Keratinocyte (primary cell): ENCODE results near the gene CACNA2D4. TPM values are rescaled to one million over a fixed set of nuclear protein-coding genes. Genes with fewer than 3 reads are reported as not detected.

ENCODE experiments used
- DNase-seq: peaks from one replicate; pipeline ENCODE4 v3.0.0-alpha.2; 2011; ENCODE audit warnings: low read depth, missing footprints, low spot score
- FAIRE-seq: peaks from 2 replicates; lab custom pipeline; 2011; peaks lifted over from hg19 to GRCh38; lab: Jason Lieb, UNC
- H2AFZ ChIP-seq: 2 replicates; pipeline ENCODE4 v1.6.0; 2012; ENCODE audit warnings: low read length, control low read depth, inconsistent platforms; ENCODE audit not compliant: control insufficient read depth
- H3K27ac ChIP-seq: 2 replicates; pipeline ENCODE4 v1.5.1; 2011; ENCODE audit warnings: low read length; ENCODE audit not compliant: control insufficient read depth, insufficient read depth
- H3K27me3 ChIP-seq: 3 replicates; pipeline ENCODE4 v1.6.0; 2011; ENCODE audit warnings: low read length; ENCODE audit not compliant: control insufficient read depth, insufficient read depth; ENCODE audit errors: extremely low read depth
- H3K36me3 ChIP-seq, 2 experiments: 2 replicates in 1 of 2; 3 replicates in 1 of 2; pipeline ENCODE4 v1.5.1; 2011; ENCODE audit warnings: low read length in 2 of 2, mild to moderate bottlenecking in 1 of 2; ENCODE audit not compliant: control insufficient read depth in 2 of 2, insufficient read depth in 2 of 2; ENCODE audit errors: extremely low read depth in 1 of 2
- H3K4me1 ChIP-seq: 3 replicates; pipeline ENCODE4 v1.5.1; 2011; ENCODE audit warnings: low read length; ENCODE audit not compliant: control insufficient read depth, insufficient read depth; ENCODE audit errors: extremely low read depth
- H3K4me2 ChIP-seq: 3 replicates; pipeline ENCODE4 v1.6.0; 2011; ENCODE audit warnings: low read depth, low read length; ENCODE audit not compliant: control insufficient read depth, insufficient read depth; ENCODE audit errors: extremely low read depth
- H3K4me3 ChIP-seq, 3 experiments: fragments of 200-600 bp in 1 of 3; sonication (generic) in 1 of 3; 2 replicates in 2 of 3; 3 replicates in 1 of 3; pipeline ENCODE4 v1.5.1; 2011 to 2016; ENCODE audit warnings: low read length in 3 of 3, mild to moderate bottlenecking in 3 of 3, control low read depth in 2 of 3, inconsistent platforms in 1 of 3, low read depth in 1 of 3, mixed read lengths in 1 of 3, mixed run types in 1 of 3, moderate library complexity in 1 of 3; ENCODE audit not compliant: control insufficient read depth in 2 of 3, insufficient read depth in 2 of 3; ENCODE audit errors: extremely low read depth in 1 of 3
- H3K79me2 ChIP-seq: 2 replicates; pipeline ENCODE4 v1.6.0; 2012; ENCODE audit warnings: low read length; ENCODE audit not compliant: control insufficient read depth, insufficient read depth
- H3K9ac ChIP-seq: 3 replicates; pipeline ENCODE4 v1.6.0; 2011; ENCODE audit warnings: low read length; ENCODE audit not compliant: control insufficient read depth, insufficient read depth; ENCODE audit errors: extremely low read depth
- H3K9me1 ChIP-seq: 3 replicates; pipeline ENCODE4 v1.6.0; 2011; ENCODE audit warnings: low read length; ENCODE audit not compliant: control insufficient read depth, insufficient read depth; ENCODE audit errors: extremely low read depth
- H3K9me3 ChIP-seq: 2 replicates; pipeline ENCODE4 v1.5.1; 2012; ENCODE audit warnings: low read depth, low read length; ENCODE audit not compliant: control insufficient read depth
- H4K20me1 ChIP-seq: 3 replicates; pipeline ENCODE4 v1.6.0; 2011; ENCODE audit warnings: low read length; ENCODE audit not compliant: control insufficient read depth, insufficient read depth; ENCODE audit errors: extremely low read depth
- EZH2 ChIP-seq: IDR thresholded peaks from one replicate; pipeline ENCODE4 v1.6.1; 2012; ENCODE audit warnings: inconsistent platforms, mild to moderate bottlenecking, low read length, moderate library complexity
- dilution Hi-C: fragments of 300-500 bp; cut with MboI; formaldehyde crosslinking; loops from one replicate; pipeline ENCODE4 v1.7.0; 2020; ENCODE audit warnings: low sequenced_read_pairs; ENCODE audit not compliant: extremely low pct_ligation_motif_present
- polyA plus RNA-seq, 5 experiments: library from polyadenylated mRNA; depleted of rRNA in 3 of 5; stranded (reverse) in 3 of 5; stranded (forward) in 1 of 5; unstranded in 1 of 5; fragments of >200 nt; gene quantifications; 1 replicate in 1 of 5; 2 replicates in 3 of 5; 3 replicates in 1 of 5; pipeline versions ENCODE4 v1.2.1 to v1.2.3, GENCODE V29; 2011 to 2012; ENCODE audit warnings: missing spikeins in 2 of 5, low read depth in 1 of 5, low replicate concordance in 1 of 5
- TF ChIP-seq, protein P1 (sequence below), 3 experiments: IDR thresholded peaks in 1 of 3; conservative IDR thresholded peaks in 1 of 3; optimal IDR thresholded peaks in 1 of 3; 2 replicates in 2 of 3; 3 replicates in 1 of 3; pipeline versions ENCODE3 to v1.5.1; 2011; ENCODE audit warnings: low read length in 3 of 3, mild to moderate bottlenecking in 3 of 3, moderate library complexity in 2 of 3, control low read depth in 1 of 3, inconsistent platforms in 1 of 3; ENCODE audit not compliant: insufficient read depth in 2 of 3; ENCODE audit errors: extremely low read depth in 1 of 3

The CACNA2D4 gene
- polyA plus RNA-seq, 1 donor (not counting 4 experiments of a cell fraction or from before 2014, with no cell fraction given) = 0.09 TPM

DNA sequence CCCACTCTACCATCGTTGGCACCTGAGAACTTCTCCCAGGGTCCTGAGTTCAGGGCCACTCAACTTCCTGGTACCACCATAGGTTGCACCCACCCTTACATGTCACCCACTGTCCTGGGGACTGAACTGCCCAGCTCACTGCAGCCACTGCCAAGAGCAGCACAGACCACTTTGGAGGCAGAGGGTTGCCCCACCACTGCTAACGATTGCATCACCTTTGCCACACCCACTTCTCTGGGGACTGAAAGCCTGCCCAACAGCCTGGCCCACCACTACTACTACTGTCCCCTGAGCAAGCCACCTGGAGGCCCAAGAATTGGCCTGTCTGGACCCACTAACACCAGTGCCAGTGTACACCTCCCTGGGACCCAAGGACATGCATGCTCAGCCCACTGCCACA is 27.6 kb downstream of the CACNA2D4 start:
- H4K20me1 ChIP-seq = no peaks in the 10 kb centered on the region
- FAIRE-seq (no peak), DNase-seq (no peak)
- no peaks in the 10 kb centered on the region for H3K4me1 ChIP-seq
- H3K9me3 ChIP-seq = no peaks in the 10 kb centered on the region
- H3K79me2 ChIP-seq = no peaks in the 10 kb centered on the region
- H3K4me2 ChIP-seq = no peak overlapping the region
- H2AFZ ChIP-seq = no peak overlapping the region
- no peak overlapping the region for H3K27ac ChIP-seq
- no peaks in the 10 kb centered on the region for H3K36me3 ChIP-seq
- dilution Hi-C loops = no loop called here
- no peaks in the 10 kb centered on the region for H3K9me1 ChIP-seq
- TF ChIP-seq, protein P1, sequence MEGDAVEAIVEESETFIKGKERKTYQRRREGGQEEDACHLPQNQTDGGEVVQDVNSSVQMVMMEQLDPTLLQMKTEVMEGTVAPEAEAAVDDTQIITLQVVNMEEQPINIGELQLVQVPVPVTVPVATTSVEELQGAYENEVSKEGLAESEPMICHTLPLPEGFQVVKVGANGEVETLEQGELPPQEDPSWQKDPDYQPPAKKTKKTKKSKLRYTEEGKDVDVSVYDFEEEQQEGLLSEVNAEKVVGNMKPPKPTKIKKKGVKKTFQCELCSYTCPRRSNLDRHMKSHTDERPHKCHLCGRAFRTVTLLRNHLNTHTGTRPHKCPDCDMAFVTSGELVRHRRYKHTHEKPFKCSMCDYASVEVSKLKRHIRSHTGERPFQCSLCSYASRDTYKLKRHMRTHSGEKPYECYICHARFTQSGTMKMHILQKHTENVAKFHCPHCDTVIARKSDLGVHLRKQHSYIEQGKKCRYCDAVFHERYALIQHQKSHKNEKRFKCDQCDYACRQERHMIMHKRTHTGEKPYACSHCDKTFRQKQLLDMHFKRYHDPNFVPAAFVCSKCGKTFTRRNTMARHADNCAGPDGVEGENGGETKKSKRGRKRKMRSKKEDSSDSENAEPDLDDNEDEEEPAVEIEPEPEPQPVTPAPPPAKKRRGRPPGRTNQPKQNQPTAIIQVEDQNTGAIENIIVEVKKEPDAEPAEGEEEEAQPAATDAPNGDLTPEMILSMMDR (optimal IDR thresholded peaks at IDR 0.05 in 1 of 3, IDR thresholded peaks at IDR 0.05 in 1 of 3, conservative IDR thresholded peaks at IDR 0.05 in 1 of 3; ENCODE audit: extremely low read depth in 1 of 3, insufficient read depth in 2 of 3, low read length in 3 of 3) = no peak
- no peak for TF ChIP-seq EZH2
- H3K9ac ChIP-seq = no peak overlapping the region
- no peaks in the 10 kb centered on the region for H3K27me3 ChIP-seq
- H3K4me3 ChIP-seq = no peak overlapping the region

GRCh38 chr12:1890119-1890703 is 28.2 kb downstream of the CACNA2D4 start:
- Histone ChIP-seq H3K4me3 (no peak overlapping the region), H3K9me1 (no peaks in the 10 kb centered on the region), H3K4me1 (no peaks in the 10 kb centered on the region), H3K27ac (no peak overlapping the region), H3K27me3 (no peaks in the 10 kb centered on the region), H4K20me1 (no peaks in the 10 kb centered on the region), H3K79me2 (no peaks in the 10 kb centered on the region), H3K9me3 (no peaks in the 10 kb centered on the region), H2AFZ (no peak overlapping the region), H3K4me2 (no peak overlapping the region), H3K36me3 (no peaks in the 10 kb centered on the region), H3K9ac (no peak overlapping the region)
- dilution Hi-C loops = no loop called here
- TF ChIP-seq, protein P1 (optimal IDR thresholded peaks at IDR 0.05 in 1 of 3, IDR thresholded peaks at IDR 0.05 in 1 of 3, conservative IDR thresholded peaks at IDR 0.05 in 1 of 3; ENCODE audit: extremely low read depth in 1 of 3, insufficient read depth in 2 of 3, low read length in 3 of 3) = no peak
- TF ChIP-seq EZH2 = no peak
- no peak for FAIRE-seq
- no peak for DNase-seq
